T-helper 22 cell (primary cell): Measurements from ENCODE around the gene CDH10.

ENCODE experiments used
- DNase-seq: peaks from one replicate; pipeline ENCODE4 v3.0.0-alpha.2; 2020; ENCODE audit warnings: low read depth

The CDH10 gene

DNA sequence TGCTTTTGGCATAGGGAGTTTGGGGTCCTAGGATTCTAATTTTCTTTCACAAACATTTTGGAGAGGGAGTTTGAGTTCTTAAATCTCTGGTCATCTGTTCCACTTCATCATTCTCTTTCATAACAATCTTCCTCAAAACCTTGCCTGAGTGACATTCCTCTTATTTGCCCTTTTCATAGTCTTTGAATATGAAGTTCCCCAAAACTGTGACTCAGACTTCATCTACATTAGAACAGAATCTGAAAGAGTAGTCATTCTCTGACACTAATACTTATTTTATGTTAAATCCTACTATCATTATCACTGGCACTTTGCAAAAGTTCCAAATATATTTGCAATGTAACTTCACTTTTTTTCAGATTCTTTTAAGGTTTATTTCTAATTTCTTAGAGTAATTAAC lies 163.8 kb downstream of the CDH10 start:
- no peak for DNase-seq

DNA sequence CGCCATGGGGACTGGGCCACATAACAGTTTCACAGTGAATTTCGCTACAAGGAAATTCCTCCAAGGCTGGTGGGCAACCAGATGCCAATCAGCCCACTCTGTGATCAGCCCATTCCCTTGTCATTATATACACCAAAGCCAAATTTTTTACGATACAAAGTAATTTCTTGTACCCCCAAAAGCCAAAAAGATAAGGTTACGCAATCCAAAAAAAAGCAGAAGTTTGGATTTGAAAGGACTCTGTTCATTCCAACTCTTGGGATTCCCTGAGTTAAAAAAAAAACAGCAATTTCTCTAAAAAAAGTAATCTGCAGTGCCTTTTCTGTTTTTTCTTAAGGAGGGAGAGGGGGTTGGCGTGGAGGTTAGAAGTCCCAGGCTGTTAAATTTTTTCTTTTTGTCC lies 166.8 kb downstream of the CDH10 start:
- DNase-seq: no peak

DNA sequence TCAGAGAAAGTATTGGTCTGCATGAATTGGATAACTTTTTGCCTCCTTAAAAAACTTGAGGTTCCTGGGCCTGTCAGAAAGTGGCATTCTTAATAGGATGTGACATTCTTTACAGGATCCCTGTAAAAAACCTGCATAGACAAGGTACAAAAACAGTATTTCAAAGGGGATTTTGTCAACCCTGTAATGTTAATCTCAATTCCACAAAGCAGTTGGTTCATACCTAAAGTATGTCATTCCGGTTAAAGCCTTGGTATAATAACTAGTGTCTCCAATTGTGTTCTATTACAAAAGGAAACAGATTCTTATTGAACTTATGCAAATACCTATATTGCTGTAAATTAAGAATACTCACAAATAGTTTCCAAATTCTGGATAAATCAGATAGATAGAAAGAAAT lies 169.7 kb downstream of the CDH10 start:
- DNase-seq: no peak

DNA sequence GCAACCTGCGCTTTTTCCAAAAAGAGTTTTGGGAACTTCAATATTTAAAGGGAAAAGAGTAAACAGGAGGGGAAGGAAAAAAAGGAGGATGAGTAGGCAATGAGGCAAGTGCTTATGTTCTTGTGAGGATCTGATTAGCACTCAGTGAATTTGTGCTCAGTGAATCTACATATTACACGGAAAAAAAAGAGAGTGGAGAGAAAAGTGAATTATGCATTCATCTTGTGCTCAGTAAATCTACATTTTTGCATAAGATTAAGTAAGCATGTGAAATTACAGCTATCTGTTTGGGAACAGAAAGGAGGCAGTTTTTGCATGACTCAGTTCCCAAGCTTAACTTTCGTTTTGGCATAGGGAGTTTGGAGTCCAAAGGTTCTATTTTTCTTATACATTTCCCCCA lies 170.1 kb downstream of the CDH10 start:
- no peak for DNase-seq

DNA sequence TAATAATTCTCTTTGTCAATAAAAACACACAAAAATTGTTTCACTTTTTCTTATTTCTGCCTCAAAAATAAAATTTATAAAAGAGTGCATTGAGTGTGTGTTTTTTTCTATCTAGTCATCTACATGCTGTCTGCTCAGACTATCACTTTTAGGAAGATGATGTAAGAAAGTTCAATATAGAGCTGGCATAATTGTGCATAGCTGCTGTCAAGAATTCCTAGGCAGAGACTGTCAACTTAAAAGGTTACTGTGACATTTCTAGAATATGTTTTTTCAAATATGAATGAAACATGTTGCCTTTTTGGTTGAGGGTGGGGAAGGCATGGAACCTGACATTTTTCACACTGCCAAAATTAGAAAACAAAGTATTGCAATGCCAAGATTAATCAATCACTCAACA lies 172.3 kb downstream of the CDH10 start:
- no peak for DNase-seq

DNA sequence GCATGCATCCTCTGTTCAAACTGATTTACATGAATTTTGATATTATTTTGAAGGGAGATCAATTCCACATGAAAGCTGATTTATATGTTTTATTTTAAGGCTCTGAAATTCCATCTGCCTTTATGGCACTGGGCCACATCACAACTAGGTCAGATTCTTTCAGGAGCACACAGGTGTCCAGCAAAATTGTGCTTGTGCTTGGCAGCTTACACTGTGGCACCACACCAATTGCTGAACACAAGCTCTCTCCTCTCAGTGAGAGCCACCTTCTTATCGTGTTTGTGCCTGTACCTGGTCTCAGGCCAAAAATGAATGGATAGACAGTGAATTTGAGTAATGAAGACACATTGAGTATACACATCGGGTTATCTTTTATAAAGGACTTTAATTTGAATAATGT lies 200.4 kb downstream of the CDH10 start:
- no peak for DNase-seq

DNA sequence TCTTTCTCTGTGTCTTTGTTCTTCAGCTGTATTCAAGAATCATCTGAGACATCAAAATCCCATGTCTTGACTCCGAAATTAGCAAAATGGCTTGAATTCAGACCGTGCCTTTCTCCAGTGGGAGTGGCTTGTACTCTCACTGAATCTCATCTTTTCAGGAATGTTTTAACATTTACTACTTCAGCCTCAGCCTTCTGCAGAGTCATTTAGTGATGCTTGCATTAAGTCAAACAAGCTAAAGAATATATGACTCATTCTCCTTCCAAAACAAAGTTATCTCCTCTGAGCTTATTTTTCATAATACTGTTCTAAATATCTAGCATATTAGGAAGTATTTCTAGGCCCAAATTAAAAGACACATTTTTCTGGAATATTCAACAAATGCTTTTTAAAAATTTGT lies 205.3 kb downstream of the CDH10 start:
- DNase-seq: no peak
